GM21515 (cell line): ENCODE results near the gene SYT7.
A peak's percentile ranks its signal among the peaks of the same experiment; 100 is the strongest.

ENCODE experiments used
- ATAC-seq: cut with Tn5 transposase; IDR thresholded peaks from one replicate; pipeline ENCODE4 v1.9.1; 2021; ENCODE audit not compliant: unreplicated experiment

The SYT7 gene

DNA sequence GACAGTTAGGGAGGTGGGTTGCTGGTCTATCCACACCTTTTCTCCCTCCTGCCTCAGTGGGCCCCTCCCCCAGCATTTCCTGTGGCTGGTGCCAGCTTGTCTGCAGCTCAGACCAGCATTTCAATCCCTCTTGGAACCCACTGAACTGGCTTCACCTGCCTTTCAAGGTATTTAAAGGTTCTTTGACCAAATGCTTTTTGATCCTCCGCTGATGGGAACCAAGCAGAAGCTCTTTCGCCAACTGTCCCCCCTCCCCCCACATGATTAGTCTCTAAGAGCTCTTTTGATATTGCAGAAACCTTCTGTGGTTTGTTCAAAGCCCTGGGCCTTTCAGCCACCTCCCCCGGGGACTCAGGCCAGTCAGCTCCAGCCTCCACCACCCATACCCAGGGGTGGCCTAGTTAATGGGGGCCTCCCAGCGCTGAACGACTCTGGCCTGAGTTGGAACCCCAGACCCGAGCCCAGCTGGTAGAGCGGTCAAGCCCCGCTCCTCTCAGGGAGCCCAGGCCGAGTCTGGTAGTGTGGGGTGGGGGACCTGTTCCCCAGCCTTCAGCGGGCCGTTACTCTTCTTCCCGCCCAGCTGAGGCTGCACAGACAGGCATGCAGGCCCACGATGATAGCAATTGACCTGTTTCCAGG lies 6.0 kb upstream of the SYT7 start:
- ATAC-seq = no peak

GRCh38 chr11:61585115-61585514 lies 4.2 kb upstream of the SYT7 start:
- no peak for ATAC-seq

DNA sequence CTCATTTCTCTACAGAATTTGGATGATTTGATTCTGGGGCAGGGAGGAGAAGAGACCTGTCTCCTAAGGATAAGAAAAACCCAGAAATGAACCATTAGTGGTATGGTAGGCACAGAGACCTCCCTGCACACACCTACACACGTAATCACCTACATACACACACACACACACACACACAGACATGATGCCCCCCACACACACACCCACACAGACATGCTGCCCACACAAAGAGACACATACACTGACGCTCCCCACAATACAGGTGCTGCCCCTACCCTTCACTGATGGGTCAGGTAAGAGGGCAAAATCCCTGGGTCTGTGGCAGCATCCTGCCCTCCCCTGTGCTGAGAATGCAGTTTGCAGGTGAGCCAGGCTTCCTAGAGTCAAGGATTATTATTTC lies 1.1 kb upstream of the SYT7 start:
- ATAC-seq = no peak

DNA sequence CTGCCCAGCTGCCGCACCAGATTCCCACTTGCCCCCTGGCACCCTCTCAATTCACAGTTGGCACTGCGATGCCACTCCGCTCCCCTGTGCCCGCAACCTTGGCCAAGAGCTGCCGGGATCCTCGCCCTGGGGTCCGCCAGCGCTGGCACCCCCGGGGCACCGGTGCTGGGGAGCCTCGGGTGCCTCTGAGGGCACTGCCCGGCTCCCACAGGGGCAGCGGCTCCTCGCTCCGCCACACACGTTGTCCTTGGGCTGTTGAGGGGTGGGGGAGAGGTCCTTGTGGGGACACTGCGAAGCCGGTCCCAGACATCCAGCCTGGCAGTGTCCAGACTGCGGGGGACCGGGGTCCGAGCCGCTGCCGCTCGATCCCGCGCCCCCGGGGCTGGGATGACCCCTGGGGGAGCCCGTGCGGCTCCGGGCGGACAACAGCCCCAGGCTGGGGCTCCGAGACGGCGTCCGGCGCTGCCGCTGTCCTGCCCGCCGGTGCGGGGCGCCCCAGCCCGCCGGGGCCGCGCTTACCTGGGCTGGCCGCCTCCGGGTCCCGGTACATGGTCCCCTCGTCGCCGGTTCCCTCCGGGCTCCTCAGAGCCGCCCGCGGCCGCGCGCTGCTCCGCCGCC lies 496 bp downstream of the SYT7 start:
- peak; percentile 2 for ATAC-seq

- no peak for ATAC-seq
These were observed 1.1 kb downstream of the SYT7 start for GRCh38 chr11:61579676-61580270.

DNA sequence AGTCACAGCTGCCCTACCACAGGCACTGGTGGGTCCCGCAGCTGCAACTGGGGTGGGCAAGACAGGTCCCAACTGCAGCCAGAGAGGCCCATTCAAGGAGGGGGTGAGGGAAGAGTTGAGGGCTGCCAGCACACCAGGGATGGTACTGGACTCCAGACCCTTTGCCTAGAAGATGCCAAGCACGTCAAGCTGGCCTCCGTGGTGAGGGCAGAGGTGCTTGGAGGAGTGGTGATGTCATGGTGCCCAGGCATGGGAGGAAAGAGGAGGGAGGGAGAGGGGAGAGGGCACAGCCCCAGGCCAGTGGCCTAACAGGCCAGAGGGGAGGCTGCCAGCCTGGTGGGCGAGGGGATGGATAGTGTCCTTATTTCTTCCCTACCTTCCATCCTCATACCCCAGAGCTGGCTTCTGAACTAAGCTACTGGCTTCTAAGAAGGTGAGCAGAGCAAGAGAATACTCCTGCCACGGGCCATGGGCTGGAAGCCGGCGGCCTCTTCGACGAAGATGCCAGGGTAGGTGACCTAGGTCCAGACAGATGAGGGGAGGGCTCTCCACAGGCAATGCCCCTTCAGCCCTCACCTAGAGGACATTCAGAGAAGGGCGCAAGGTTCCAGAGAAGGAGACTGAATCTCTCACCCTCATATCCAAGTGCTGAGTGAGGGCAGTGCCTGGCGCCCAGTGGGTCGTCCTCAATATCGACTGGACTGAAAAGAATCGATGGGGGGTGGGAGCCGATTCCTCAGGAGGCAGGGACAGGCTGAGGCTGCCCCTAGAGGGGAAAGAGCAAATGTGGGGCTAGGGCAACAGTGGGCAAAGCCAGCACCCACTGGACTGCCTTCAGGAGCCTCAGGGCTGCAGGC lies 1.8 kb downstream of the SYT7 start:
- no peak for ATAC-seq

- no peak for ATAC-seq
These were observed 3.3 kb downstream of the SYT7 start for GRCh38 chr11:61577383-61578118.

DNA sequence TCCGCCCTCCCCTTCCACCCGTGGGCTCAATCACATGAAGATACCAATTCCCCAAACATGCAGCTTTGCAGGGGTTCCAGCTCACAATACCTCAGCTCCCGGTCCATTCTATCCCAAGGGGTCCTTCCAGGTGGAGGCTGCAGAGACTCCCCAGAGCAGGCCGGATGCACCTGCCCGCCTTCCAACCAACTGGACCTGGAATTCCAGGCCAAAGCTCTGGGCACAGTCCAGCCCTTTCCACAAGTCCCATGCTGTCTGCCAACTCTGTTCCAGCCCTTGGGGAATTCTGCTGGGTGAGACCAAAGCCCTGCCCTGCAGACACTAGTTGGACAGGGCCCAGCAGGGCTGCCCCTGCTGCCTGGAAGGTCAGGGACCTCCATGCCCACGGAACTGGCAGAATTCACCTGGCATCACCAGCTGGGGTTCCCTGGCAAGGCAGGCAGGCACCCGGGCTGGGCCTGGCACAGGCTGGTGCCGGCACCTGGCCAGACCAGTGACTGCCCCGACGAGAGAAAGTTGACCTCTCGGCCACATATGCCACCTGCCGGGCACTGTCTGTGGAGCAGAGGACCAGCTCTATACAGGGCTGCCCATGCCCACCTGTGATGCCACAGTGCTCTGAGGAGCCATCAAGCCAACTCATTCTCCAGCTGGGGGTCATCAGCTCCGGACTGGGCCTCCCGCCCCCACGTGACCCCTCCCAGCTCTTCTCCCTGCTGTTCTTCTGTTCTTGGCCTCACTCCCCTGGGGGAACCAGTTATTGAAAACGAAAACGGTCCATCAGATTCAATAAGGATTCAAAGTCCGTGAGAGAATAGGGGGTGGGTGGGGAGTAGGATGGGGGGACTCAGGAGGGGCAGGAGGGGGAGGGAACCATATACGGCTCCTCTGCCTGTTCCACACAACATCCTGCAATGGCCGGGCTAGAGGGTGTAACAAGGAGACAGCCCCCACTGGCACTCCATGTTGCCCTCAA lies 4.7 kb downstream of the SYT7 start:
- no peak for ATAC-seq

DNA sequence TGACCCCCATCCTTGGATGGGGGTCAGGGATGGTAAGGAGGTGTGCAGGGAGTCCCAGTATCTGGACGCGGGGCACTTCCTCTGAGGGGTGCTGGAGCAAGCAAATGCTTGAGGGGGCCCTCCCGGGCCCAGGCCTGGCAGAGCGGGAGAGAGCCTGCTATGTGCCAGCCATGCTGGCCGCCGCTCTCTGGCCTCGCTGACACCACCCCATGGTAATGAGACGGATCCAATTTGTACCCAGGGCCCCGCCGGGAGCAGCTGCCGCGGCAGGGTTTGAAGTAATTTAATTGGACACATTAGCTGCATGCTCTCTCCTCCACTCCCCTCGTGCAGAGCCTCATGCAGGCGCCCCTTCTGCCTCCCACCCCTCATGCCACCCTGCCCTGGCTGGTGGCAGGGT lies 6.3 kb downstream of the SYT7 start:
- ATAC-seq = no peak

DNA sequence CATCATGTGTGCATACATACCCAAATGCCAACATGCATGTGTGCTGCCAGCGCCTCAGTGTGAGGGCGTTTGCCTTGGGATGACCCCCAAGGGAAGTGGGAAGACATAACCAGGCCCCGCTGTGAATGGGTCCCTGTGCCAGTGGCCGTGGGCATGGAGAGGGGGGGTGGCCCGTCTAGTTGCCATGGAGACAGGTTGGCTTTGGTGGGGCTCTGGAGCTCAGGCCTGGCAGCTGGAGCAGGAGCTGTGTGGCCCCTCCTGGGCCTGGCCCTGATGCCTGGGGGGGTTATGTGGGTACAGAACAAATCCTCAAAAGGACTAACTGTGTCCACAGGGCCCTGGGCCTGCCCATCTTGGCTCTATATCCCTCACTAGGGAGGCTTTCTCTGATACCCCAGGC lies 8.0 kb downstream of the SYT7 start:
- ATAC-seq = no peak

- no peak for ATAC-seq
These were observed 9.0 kb downstream of the SYT7 start for GRCh38 chr11:61571869-61572268.

GRCh38 chr11:61571337-61571736 lies 9.5 kb downstream of the SYT7 start:
- ATAC-seq = no peak

DNA sequence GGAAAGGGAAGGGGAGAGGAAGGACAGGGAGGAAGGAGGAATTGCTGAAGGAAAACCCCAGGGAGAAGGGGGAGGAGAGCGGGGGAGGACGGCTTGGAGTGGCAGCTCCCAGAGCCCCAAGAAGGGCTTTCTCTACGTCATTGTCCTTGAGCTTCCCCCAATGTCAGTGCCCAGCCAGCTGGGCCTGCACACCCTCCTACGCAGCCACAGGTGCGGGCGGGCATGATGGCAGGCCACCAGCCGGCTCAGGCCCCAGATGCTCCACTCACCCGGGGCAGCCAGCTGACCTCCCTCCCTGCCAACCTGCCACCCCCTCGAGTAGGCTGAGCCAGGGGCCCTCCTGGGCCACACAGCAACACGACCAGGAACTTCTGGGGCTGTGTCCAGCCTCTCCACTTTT lies 11.2 kb downstream of the SYT7 start:
- ATAC-seq = no peak

- no peak for ATAC-seq
These were observed 11.9 kb downstream of the SYT7 start for GRCh38 chr11:61569018-61569417.

DNA sequence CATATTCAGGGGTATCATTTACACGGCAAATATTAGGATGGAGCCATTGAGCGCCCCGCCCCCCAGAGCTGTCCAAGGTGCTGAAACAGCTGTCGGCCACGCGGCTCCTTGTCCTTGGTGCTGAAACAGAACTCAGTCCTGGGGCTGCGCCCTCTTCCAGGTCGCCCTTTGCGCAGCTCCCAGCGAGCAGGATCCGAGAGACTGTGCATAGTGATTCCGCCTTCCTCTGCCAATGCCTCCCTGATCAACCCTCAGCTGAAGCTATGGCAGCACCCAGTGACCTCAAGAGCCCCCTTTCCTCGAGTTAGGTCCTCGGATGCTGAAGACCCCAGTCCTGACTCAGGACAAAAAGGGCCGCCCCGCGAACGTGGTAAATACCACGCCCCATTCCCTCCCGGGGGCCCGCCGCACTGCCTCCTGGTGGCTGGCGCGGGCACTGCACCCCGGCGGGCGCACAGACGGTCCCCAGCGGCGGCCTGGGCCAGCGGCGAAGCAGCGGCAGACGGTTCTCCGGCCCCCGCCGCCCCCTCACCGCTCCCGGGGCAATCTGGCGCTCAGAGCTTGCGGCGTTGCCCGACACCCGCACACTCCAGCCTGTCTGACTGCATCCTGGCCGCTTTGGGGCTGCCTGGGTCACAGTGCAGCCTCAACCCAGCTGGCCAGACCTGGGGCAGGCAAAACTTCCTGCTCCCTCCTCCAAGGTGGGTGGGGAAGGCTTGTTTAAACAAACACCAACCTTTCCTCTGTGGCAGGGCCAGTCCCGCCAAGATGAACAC lies 13.4 kb downstream of the SYT7 start:
- no peak for ATAC-seq

DNA sequence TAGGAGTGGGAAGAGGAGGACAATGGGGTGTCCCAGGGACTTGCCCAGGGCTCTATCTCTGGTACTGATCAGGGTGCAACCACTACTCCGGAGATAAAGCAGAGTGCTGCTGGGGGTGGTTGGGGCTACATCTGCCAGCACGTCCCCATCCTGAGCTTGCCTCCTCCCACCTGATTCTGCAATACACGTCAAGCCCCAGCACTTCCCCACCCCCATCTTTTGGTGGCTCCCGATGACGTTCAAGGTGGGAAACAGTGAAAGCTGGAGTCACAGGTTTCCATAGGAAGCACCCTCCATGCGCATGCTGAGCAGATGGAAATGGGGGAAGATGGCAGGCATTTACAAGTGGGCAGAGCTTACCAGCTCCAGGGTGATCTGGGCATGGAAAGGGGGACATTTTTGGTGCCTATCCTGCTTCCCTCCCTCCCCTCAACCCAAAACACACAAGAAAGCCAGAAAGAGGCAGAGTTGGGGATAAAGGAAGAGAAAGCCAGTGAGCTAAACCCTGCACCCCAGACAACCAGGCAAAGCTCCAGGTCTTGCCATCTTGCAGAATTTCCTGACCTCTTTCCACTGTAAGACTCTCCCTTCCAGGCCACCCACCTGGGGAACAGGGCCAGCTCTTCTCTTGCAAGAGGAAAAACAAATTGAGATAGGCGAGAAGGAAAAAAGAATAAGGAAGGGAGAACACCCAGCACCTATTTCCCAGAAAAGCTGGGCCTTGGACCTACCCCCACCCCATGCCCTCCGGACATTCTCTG lies 15.8 kb downstream of the SYT7 start:
- ATAC-seq = no peak

GRCh38 chr11:61560751-61561150 lies 20.1 kb downstream of the SYT7 start:
- ATAC-seq = no peak

DNA sequence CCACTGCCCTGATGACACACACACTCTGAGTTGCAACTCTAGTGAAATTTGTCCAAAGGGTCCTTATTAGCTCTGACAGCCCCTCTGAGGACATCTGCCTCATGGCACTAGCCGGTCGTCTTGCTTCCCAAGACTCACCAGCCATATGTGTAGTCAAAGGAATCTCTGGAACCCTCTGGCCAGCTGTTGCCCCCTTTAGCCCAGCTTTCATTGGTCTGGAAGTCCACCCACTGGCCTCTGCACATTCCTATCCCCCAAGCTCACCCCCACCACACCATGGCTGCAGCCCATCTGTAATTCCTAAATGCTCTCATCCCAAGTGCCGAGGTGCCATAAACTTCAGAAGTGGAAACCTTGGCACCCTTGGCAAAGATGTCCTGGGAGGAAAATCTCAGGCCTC lies 24.3 kb downstream of the SYT7 start:
- no peak for ATAC-seq
